HEK293T (cell line): ENCODE data around the gene SPSB1.

Source experiments
- CTCF ChIA-PET: fragments of 350-600 bp; formaldehyde crosslinking; extraction: SDS; loops from one replicate; lab custom pipeline; 2021; ENCODE audit warnings: antibody characterized with exemption, inconsistent platforms; lab: Yijun Ruan, JAX
- POLR2A ChIA-PET: fragments of 350-600 bp; formaldehyde crosslinking; extraction: SDS; loops from one replicate; lab custom pipeline; 2020; ENCODE audit warnings: antibody characterized with exemption, inconsistent platforms; lab: Yijun Ruan, JAX
- DNase-seq: peaks from one replicate; pipeline ENCODE4 v3.0.0; 2012; ENCODE audit warnings: mixed read lengths; ENCODE audit errors: extremely low spot score
- ARNT ChIP-seq: fragments of 450-650 bp; IDR thresholded peaks from 2 replicates; pipeline ENCODE4 v1.6.1; 2017; ENCODE audit warnings: mild to moderate bottlenecking
- BHLHE40 ChIP-seq: fragments of 450-650 bp; IDR thresholded peaks from 2 replicates; pipeline ENCODE4 v1.6.1; 2016; ENCODE audit warnings: mild to moderate bottlenecking, moderate library complexity, borderline replicate concordance
- CTBP1 ChIP-seq: fragments of 450-650 bp; IDR thresholded peaks from 2 replicates; pipeline ENCODE4 v1.6.1; 2016; ENCODE audit warnings: borderline replicate concordance
- ELF4 ChIP-seq: fragments of 450-650 bp; IDR thresholded peaks from 2 replicates; pipeline ENCODE4 v1.6.1; 2017; ENCODE audit warnings: antibody characterized with exemption
- FOXA1 ChIP-seq: fragments of 450-650 bp; IDR thresholded peaks from 2 replicates; pipeline ENCODE4 v1.6.1; 2016; ENCODE audit warnings: mild to moderate bottlenecking
- FOXK2 ChIP-seq: fragments of 450-650 bp; IDR thresholded peaks from 2 replicates; pipeline ENCODE4 v1.6.1; 2016; ENCODE audit warnings: mild to moderate bottlenecking
- FOXM1 ChIP-seq: fragments of 450-650 bp; IDR thresholded peaks from 2 replicates; pipeline ENCODE4 v1.6.1; 2017; ENCODE audit warnings: mild to moderate bottlenecking, borderline replicate concordance
- HDGF ChIP-seq: fragments of 450-650 bp; IDR thresholded peaks from 2 replicates; pipeline ENCODE4 v1.6.1; 2017; ENCODE audit warnings: antibody characterized with exemption, borderline replicate concordance
- L3MBTL2 ChIP-seq: fragments of 450-650 bp; conservative IDR thresholded peaks from 2 replicates; pipeline ENCODE4 v1.6.1; 2016; ENCODE audit warnings: mild to moderate bottlenecking
- LEF1 ChIP-seq: fragments of 450-650 bp; IDR thresholded peaks from 2 replicates; pipeline ENCODE4 v1.6.1; 2017; ENCODE audit warnings: mild to moderate bottlenecking, borderline replicate concordance
- NFRKB ChIP-seq: fragments of 450-650 bp; IDR thresholded peaks from 2 replicates; pipeline ENCODE4 v1.6.1; 2016; ENCODE audit warnings: mild to moderate bottlenecking, moderate library complexity
- SP1 ChIP-seq: fragments of 450-650 bp; IDR thresholded peaks from 2 replicates; pipeline ENCODE4 v1.6.1; 2017
- SUZ12 ChIP-seq: fragments of 450-650 bp; IDR thresholded peaks from 2 replicates; pipeline ENCODE4 v1.6.1; 2016; ENCODE audit warnings: mild to moderate bottlenecking
- TARDBP ChIP-seq: fragments of 450-650 bp; IDR thresholded peaks from 2 replicates; pipeline ENCODE4 v1.6.1; 2016
- ZNF384 ChIP-seq: fragments of 450-650 bp; IDR thresholded peaks from 2 replicates; pipeline ENCODE4 v1.6.1; 2016
- TF ChIP-seq, protein P1 (sequence below): fragments of 450-650 bp; IDR thresholded peaks from 2 replicates; pipeline ENCODE4 v1.6.1; 2016

Gene SPSB1

DNA sequence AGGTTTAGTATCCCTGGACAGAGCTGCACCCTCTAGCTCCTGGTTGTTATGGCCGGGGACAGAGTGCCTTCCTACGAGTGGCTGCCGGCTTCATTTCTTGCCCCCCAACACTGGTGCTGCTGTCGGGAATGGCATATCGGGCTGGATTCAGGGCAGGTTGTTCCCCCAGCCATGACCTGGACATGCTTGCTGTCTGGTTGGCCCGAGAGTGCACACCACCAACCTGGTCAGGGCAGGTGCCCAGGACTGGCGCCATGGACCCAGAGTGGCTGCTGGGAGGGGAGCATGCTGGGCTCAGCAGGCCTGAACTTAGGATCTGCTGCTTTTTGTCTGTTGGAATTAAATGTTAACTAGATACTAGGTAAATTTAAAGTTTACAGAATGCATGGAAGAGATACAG lies 36.4 kb upstream of the SPSB1 start:
- CTCF ChIA-PET: no interaction called here
- TF ChIP-seq NFRKB (no peak), TARDBP (no peak), ELF4 (no peak), FOXM1 (no peak), HDGF (no peak), FOXA1 (no peak), ARNT (no peak), L3MBTL2 (no peak), ZNF384 (no peak), BHLHE40 (no peak), LEF1 (no peak), SP1 (no peak), CTBP1 (no peak)
- POLR2A ChIA-PET: no interaction called here
- DNase-seq: no peak

DNA sequence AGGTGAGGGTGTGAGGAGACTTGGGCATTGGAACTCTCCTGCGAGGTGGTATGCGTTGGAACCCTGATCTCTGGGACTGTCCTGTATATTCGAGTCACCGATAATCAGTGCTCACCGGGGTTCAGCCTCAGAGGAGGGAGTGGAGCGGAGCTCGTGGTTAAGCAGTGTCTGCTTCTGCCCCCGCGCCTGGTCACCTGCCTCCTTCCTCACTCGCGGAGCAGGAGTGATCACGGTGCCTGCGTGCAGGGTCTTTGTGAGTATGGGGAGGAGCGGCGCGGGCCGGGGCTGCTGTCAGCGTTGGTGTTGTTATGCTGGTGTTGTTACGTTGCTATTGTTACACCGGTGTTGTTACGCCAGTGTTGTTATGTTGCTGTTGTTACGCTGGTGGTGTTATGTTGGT lies 34.8 kb upstream of the SPSB1 start:
- TF ChIP-seq TARDBP (no peak), BHLHE40 (no peak), FOXA1 (no peak), SUZ12 (no peak), FOXK2 (no peak), ELF4 (no peak), CTBP1 (no peak), ZNF384 (no peak), FOXM1 (no peak), HDGF (no peak), LEF1 (no peak), L3MBTL2 (no peak)
- TF ChIP-seq, protein P1, sequence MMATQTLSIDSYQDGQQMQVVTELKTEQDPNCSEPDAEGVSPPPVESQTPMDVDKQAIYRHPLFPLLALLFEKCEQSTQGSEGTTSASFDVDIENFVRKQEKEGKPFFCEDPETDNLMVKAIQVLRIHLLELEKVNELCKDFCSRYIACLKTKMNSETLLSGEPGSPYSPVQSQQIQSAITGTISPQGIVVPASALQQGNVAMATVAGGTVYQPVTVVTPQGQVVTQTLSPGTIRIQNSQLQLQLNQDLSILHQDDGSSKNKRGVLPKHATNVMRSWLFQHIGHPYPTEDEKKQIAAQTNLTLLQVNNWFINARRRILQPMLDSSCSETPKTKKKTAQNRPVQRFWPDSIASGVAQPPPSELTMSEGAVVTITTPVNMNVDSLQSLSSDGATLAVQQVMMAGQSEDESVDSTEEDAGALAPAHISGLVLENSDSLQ: no peak
- CTCF ChIA-PET: interaction anchor here (1.0 kb wide), 1 partner anchor 9 kb away, joined by 4 read pairs; no protein-coding TSS in a partner anchor
- no peak for DNase-seq
- POLR2A ChIA-PET: no interaction called here

DNA sequence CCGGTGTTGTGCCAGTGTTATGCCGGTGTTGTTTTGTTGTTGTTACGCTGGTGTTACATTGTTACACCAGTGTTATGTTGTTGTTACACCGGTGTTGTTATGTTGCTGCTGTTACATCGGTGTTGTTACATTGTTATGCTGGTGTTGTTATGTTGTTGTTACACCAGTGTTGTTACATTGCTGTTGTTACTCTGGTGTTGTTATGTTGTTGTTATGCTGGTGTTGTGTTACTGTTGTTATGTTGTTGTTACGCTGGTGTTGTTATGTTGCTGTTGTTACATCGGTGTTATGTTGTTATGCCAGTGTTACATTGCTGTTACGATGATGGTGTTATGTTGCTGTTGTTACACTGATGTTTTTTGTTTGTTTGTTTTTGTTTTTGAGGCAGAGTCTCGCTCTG lies 34.1 kb upstream of the SPSB1 start:
- TF ChIP-seq SUZ12 (no peak), HDGF (no peak), BHLHE40 (no peak), LEF1 (no peak), CTBP1 (no peak)
- ChIA-PET CTCF (no interaction called here), POLR2A (no interaction called here)
- no peak for DNase-seq

DNA sequence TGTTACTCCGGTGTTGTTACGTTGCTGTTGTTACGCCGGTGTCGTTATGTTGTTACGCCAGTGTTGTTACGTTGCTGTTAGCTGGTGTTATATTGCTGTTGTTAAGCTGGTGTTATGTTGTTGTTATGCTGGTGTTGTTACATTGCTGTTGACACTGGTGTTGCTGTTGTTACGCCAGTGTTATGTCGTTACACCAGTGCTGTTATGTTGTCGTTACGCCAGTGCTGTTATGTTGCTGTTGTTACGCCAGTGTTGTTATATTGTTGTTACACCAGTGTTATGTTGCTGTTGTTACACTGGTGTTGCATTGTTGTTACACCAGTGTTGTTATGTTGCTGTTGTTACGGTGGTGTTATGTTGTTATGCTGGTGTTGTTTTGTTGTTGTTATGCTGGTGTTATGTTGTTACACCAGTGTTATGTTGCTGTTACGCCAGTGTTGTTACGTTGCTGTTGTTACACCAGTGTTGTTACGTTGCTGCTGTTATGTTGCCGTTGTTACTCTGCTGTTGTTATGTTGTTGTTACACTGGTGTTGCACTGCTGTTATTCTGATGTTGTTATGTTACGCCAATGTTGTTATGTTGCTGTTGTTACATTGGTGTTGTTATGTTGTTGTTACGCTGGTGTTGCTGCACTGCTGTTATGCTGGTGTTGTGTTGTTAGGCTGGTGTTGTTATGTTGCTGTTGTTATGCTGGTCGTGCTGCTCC lies 32.5 kb upstream of the SPSB1 start:
- DNase-seq: no peak
- CTCF ChIA-PET: no interaction called here
- POLR2A ChIA-PET: no interaction called here
- TF ChIP-seq, protein P1: no peak
- TF ChIP-seq ELF4 (no peak), FOXA1 (no peak), SP1 (no peak), NFRKB (no peak), SUZ12 (no peak), CTBP1 (no peak), HDGF (no peak), ZNF384 (no peak), L3MBTL2 (no peak), FOXK2 (no peak), ARNT (no peak), LEF1 (no peak), BHLHE40 (no peak), FOXM1 (no peak), TARDBP (no peak)

DNA sequence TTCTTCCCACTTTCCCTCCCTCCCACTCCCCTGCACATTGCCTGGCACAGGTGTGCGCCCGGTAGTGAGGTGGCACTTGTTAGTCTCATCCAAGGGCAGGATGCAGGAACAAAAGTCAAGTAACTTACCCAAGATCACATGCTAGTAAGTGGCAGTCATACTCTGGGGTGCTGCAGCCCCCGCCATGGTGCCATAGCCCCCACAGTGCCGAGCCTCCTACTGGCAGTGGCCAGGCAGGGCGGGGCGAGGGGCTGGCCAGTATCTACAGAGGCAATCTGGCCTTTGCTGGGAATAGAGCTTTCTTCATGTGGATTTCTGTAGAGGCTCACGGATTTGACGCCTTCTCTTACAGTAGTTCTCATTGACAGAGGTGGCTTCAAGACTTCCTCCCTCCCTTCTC lies 31.2 kb upstream of the SPSB1 start:
- no peak for DNase-seq
- POLR2A ChIA-PET: no interaction called here
- CTCF ChIA-PET: no interaction called here
- TF ChIP-seq ELF4: no peak
- TF ChIP-seq ZNF384: no peak
- TF ChIP-seq HDGF: no peak
- no peak for TF ChIP-seq ARNT
- TF ChIP-seq TARDBP: no peak
- no peak for TF ChIP-seq BHLHE40
- no peak for TF ChIP-seq NFRKB
- no peak for TF ChIP-seq FOXA1
- TF ChIP-seq, protein P1: no peak
- no peak for TF ChIP-seq L3MBTL2
- TF ChIP-seq SUZ12: no peak
- TF ChIP-seq CTBP1: no peak
- no peak for TF ChIP-seq LEF1
- TF ChIP-seq FOXM1: no peak
- TF ChIP-seq SP1: no peak
- TF ChIP-seq FOXK2: no peak
